ENCODE results near the gene GATA2.

The GATA2 gene

DNA sequence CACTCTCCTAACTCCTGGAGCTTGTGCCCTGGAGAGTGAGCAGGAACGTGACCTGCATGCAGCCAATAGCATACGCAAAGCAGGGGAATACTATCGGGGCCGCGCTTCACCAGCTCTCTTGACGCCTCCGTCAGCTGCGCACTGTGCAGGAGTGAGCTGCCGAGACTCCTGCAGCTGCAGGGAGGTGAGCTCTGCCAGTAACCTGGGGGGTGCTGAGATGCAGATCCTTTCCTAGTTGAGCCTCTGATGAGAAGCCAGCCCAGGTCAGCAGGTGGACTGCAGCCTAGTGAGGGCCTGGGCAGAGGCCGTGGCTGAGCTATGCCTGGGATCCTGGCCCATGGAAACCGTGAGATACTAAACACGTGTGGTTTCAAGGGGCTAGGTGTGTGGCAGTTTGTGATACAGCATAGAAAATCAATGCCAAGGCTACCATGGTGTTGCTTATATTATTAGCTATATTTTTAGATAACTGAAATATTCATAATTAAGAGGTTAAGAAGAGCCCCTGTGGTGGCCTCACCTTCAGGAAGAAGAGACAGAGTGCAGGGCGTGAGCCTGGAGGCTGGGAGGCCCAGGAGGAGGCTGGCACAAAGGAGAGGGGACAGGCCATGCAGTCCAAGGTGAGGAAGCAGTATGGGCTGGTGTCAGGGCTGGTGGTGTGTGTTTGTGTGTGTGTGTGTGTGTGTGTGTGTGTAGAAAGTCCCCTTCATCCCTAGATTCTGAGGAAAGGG lies 20.4 kb downstream of the GATA2 start:
- DNase-seq = no peak

DNA sequence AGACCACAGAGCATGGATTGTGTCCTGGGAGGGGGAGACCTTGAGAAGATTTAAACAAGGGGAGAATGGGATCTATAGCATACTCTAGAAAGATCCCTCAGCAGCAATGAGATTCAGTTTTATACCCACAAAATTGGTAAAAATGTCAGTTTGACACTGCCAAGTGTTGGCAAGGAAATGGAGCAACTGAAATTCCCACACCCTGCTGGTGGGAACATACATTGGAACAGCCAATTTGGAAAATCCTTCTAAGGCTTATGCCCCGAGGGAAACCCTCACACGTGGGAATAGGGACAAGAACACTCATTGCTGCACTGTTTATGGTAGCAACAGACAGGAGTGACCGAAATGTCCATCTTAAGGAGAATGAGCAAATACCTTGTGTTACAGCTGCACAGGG lies 21.3 kb downstream of the GATA2 start:
- DNase-seq = no peak

DNA sequence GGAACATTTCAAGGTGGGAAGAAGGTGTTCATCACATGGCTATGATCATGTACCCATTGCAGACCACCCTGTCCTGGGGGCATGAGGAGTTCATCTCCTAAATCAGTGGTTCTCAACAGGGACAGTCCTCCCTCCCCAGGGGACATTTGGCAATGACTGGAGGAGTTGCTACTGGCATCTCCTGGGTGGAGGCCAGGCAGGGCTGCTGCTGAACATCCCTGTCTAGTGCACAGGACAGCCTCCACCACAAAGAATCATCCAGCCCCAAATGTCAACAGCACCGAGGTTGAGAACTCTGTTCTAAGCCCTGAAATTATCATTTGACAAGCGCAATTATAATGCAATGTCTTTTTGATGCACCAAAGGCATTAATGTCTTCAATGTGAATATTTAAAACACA lies 21.9 kb downstream of the GATA2 start:
- DNase-seq = no peak

GRCh38 chr3:128470134-128470899 lies 22.7 kb downstream of the GATA2 start:
- DNase-seq = no peak

DNA sequence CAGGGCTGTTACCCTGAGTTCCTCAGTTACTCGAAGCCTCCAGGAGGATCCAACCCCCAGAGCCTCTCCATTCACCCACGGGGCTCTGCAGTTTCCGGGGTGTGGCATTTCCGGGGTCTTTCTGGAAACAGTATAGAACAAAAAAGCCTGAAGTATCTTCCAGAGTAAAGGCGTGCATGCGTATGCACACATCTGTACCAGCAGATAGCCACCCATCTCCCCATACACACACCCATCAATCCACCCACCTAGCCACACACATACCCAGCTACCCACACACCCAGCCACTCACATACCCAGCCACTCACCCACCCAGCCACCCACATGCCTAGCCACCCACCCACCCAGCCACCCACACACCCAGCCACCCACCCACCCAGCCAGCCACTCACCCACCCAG lies 23.4 kb downstream of the GATA2 start:
- DNase-seq = no peak

DNA sequence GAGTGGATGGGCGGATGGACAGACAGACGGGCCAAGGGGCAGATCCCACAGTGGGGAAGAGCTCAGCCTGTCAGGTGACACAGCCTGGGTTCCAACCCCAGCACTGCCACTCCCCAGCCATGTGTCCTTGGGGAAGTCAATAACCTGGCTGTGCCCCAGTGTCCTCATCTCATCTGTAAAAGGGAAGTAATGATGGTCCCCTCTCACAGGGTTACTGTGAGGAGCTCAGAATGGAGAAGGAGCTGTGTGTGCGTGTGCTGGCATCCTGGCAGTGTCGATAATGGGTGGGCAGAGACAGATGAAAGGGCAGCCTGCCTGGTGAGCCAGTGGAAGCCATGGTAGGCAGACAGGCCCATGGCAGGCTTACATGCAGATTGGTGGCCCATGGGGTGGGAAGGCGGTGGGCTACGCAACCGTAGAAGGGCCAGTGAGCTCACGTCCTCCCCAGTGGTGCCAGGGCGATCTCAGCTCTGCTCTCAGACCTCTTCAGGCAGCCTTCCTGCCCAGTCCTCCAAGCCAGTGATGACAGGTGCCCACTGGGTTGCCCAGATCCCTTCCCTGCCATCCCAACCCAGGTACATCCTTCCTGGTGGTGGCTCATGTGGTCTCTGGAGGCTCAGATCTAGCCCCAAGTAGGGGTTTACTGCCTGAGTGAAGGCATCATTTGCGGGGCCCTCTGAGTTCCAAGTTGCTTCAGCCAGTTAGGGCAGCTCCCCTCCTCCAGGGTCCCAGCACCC lies 24.0 kb downstream of the GATA2 start:
- DNase-seq = no peak

DNA sequence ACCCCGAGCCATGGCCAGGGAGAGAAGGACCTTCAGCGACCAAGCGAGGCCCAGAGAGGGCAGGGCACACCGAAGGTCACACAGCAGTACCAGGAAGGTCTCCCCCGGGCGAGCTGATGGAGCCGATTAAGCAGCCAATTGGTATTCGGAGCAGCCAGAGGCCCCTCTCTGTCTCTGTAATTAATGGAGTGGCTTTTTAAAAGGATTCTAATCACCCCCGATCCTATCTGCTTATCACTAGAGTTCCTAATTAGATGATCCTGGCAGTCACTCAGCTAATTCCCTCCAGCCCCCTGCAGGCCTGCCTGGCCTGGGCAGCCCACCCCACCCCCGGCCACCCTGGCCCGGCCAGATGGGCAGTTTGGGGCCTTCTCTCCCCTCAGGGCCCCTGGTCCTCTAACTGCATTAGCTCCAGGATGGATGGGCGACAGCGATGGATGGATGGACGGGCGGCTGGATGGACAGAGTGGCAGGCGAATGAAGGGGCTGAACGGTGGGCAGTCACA lies 24.7 kb downstream of the GATA2 start:
- no peak for DNase-seq

DNA sequence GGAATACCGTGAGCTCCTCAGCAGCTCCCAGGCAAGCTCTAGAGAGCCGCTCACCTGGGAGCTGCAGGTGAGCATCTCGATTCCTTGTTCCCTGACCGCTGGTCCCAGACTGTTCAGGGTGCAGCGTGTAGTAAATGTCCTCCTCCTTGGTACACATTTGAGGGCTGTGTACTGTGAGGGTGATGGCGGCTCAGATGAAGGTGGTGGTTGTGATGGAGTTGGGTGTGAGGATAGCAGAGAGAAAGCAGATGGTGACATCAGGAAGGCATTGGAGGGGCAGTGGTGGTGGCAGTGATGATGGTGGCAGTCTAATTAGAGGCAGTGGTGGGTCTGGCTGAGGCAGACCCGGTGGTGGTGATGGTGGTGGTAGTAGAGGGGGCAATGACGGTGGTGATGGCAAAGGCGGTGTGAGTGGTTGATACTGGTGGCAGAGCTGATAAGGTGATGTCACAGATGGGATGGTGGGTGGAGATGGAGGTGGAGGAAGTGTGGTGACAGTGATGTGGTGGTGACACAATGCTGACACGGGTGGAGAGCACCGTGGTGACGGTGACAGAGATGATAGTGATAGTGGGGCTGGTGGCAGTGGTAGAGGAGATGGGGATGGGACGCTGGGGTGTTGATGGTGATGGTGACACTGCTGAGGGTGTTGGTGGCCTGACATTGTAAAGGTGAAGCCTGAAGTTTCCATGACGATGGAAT lies 26.0 kb downstream of the GATA2 start, which contains the start of gene DNAJB8:
TSS of gene DNAJB8 (minus strand) at position 51 of the 702 bp plus-strand sequence. CDS start 3,645 bp downstream, outside the sequence.
- DNase-seq = no peak

GRCh38 chr3:128464702-128465101 lies 28.3 kb downstream of the GATA2 start:
- DNase-seq = no peak

DNA sequence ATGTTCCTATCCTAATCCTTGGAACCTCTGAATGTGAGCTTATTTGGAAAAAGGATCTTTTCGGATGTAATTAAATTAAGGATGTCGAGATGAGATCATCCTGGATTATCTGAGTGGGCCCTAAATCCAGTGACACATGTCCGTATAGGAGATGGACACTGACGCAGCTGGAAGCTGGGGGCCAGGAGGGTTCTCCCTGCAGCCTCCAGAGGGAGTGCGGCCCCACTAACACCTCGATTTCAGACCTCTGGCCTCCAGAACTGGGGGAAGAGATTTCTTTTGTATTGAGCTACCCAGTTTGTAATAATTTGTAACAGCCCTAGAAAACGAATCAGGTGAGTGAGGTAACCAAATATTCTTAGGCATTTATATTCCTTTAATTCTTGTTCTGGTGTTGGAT lies 28.8 kb downstream of the GATA2 start:
- DNase-seq = no peak

- no peak for DNase-seq
Measured at GRCh38 chr3:128463771-128464170, 29.2 kb downstream of the GATA2 start.

GRCh38 chr3:128463354-128463753 lies 29.6 kb downstream of the GATA2 start:
- no peak for DNase-seq

GRCh38 chr3:128462931-128463330 lies 30.1 kb downstream of the GATA2 start:
- DNase-seq = no peak

GRCh38 chr3:128462341-128462910 lies 30.6 kb downstream of the GATA2 start:
- DNase-seq = no peak

DNA sequence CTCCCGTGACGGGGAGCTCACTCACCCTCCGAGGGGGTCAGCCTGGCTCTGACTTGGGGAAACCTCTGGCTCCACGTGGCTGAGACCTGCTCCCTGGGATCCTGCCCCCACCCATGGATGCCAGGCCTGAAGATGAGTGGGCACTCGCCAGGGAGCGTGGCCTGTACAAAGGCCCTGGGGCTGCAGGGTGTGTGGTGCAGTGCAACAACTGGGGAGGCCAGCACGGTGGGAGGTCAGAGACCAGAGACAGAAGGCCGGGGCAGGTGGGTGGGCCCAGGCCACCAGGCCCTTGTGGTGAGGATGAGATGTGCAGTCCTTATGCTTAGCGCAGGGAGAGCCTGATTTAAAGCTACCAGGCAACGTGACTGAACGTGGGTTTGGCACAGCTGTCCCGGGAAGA lies 31.3 kb downstream of the GATA2 start:
- DNase-seq = no peak

GRCh38 chr3:128459461-128459820 lies 33.6 kb downstream of the GATA2 start:
- DNase-seq = no peak

- DNase-seq = peak in 2 of 3 experiments; percentile 53 to 79
Measured at GRCh38 chr3:128458746-128459460, 34.1 kb downstream of the GATA2 start.

DNA sequence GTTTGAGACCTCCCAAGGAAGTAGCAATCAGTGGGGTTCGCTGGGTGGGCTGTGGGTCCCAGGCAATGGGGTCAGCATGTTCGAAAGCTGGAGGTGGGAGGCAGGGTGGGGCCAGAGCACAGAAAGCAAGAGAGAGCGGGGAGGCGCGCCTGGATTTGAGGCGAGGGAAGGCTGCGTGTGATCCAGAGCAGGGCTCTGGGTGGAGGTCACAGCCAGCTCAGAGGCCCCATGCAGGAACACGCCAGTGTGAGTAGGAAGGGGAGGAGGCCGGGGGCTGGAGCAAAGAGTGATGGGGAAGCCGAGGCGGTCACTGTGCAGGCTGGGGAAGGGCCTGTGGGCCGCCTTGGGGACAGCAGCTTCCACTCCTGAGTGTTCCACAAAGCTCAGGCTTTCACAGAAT lies 35.1 kb downstream of the GATA2 start:
- DNase-seq = no peak

GRCh38 chr3:128456776-128457715 lies 36.0 kb downstream of the GATA2 start:
- peak in 2 of 3 experiments; percentile 36 to 69 for DNase-seq
